Dermis blood vessel endothelial cell (primary cell): ENCODE measurements around the gene B4GALT4. TPM values are rescaled to one million over a fixed set of nuclear protein-coding genes. Genes with fewer than 3 reads are reported as not detected.
"Not testable (repeated sequence)": the region's sequence is repeated elsewhere in the genome, so short reads cannot be mapped to it uniquely, and the experiment has no call there.

Source experiments
- DNase-seq: peaks from one replicate; pipeline ENCODE4 v3.0.0; 2010
- total RNA-seq: library from RNA; depleted of rRNA; stranded (reverse); fragments of >200 nt; gene quantifications from 2 replicates; pipeline ENCODE4 v1.2.3, GENCODE V29; 2014

B4GALT4 gene
- total RNA-seq, 1 donor from 2014 or later = 9.0 TPM

- no peak for DNase-seq
Measured at GRCh38 chr3:119194237-119195150, 46.2 kb downstream of the B4GALT4 start.

DNA sequence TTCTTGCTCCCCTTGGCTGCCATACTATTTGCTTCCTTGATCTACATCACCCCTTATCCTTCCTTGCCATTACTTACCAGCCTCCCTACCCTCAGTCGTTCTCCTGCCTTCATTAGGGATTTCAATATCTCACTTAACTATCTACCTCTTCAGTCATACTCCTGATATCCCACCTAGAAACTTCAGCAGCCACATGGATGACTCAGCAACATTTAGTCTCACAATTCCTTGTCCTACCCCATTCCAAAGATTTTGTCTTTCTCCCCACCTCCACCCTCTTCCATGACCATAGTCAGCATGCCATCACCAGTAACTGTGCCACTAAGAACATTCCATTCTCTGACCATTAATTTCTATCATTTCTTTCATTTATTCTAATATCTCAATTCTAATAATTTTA is 48.9 kb downstream of the B4GALT4 start:
- DNase-seq = no peak

- no peak for DNase-seq
Measured at GRCh38 chr3:119187266-119187665, 53.4 kb downstream of the B4GALT4 start.

DNA sequence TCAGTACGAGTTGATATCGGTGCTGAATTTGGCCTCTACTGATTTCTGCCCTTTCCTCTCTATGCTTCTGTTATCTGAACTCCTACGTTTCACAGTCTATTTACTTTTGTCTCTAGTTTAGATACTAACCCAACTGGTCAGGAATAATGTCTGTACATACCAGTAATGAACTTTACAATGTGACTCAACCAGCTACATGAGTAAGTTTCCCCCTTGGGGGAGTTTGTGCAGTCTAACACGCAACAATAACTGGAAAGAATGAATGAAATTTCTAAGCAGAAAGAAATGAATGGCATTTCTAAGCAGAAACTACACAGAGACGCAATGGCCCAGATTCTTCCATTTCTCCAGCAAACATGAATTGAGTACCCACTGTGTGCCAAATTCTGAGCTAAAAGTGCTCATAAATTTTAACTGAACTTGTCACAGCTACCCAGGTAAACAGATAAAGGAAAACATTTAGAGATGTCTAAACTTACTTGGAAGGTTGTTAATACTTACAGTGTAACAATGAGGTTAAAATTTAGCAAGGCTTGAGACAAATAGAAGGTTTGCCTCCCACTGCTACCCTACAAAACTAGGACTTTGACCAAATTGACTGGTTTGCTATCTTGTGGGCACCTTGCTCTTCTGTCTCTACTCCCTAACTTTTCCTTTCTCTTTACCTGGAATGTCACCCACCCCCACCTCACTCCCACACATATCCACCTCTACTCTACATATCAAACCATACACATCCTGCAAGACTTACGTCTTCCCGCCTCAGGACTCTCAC is 55.7 kb downstream of the B4GALT4 start:
- DNase-seq = no peak

- no peak for DNase-seq
Measured at GRCh38 chr3:119184111-119184510, 56.6 kb downstream of the B4GALT4 start.

DNA sequence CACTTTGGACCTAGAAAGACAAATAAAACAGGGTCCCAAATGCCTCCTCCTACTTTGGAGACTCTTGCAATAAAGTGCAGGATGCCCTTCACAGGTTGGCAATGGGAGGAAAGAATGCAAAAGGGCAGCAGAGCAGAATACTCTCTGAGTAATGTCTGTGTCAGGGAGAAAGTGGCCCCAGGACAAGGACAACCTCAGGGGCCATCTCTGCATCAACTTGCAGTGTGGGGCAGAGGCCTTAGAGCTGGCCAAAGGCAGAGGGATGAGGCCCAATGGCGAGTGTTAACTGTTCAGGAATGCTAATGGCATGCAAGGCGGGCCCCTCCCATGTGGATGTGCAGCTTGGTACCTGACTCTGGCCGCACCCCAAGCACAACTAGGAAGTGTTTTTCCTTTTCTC is 58.9 kb downstream of the B4GALT4 start:
- no peak for DNase-seq

GRCh38 chr3:119177321-119177720 is 63.4 kb downstream of the B4GALT4 start:
- DNase-seq = no peak

GRCh38 chr3:119176778-119177177 is 63.9 kb downstream of the B4GALT4 start:
- no peak for DNase-seq

GRCh38 chr3:119175872-119176756 is 64.6 kb downstream of the B4GALT4 start:
- DNase-seq = no peak

- DNase-seq = no peak
Measured at GRCh38 chr3:119173325-119173724, 67.4 kb downstream of the B4GALT4 start, which contains the start of gene UPK1B. TSS of gene UPK1B (plus strand) at chr3:119173598. CDS start at chr3:119186742, 13,144 bp downstream.

- no peak for DNase-seq
Measured at GRCh38 chr3:119170821-119171220, 69.9 kb downstream of the B4GALT4 start.

GRCh38 chr3:119164745-119165144 is 75.9 kb downstream of the B4GALT4 start:
- not testable (repeated sequence) for DNase-seq

Other genes starting within 250 kb of the B4GALT4 start
- 0.19 TPM in 1 of 2 replicates, not detected in the other for gene IGSF11, start 206.0 kb downstream of the B4GALT4 start, total RNA-seq
- not detected in 2 replicates for gene TEX55, start 94.7 kb downstream of the B4GALT4 start, total RNA-seq
- 0.09 TPM in 1 of 2 replicates, not detected in the other for gene UPK1B, start 67.3 kb downstream of the B4GALT4 start, total RNA-seq
- 51.7 and 64.1 TPM in 2 replicates for gene ARHGAP31, start 53.5 kb upstream of the B4GALT4 start, total RNA-seq
- gene TMEM39A, start 222.7 kb upstream of the B4GALT4 start, total RNA-seq = 29.8 and 41.4 TPM in 2 replicates
- 20.2 and 27.9 TPM in 2 replicates for gene POGLUT1, start 228.1 kb upstream of the B4GALT4 start, total RNA-seq